SK-N-MC (cell line): ENCODE results near the gene GFER.
"Not testable (repeated sequence)": the region's sequence is repeated elsewhere in the genome, so short reads cannot be mapped to it uniquely, and the experiment has no call there.

Experiments
- DNase-seq: peaks from one replicate; pipeline ENCODE4 v3.0.0-alpha.2; 2011; ENCODE audit warnings: low read depth, low spot score
- H3K27ac ChIP-seq: fragments of 200-600 bp; sonication (generic); 2 replicates; pipeline ENCODE4 v1.5.1; 2016; ENCODE audit warnings: mixed run types
- H3K36me3 ChIP-seq: fragments of 200-600 bp; sonication (generic); 2 replicates; pipeline ENCODE4 v1.6.1; 2017; ENCODE audit warnings: antibody characterized with exemption, low read length, mixed read lengths; ENCODE audit not compliant: insufficient read depth
- H3K4me3 ChIP-seq: fragments of 200-600 bp; sonication (generic); 2 replicates; pipeline ENCODE4 v1.5.1; 2016
- H3K9ac ChIP-seq: fragments of 200-600 bp; sonication (generic); 2 replicates; pipeline ENCODE4 v1.8.0; 2017; ENCODE audit warnings: mixed run types, mixed read lengths; ENCODE audit not compliant: insufficient read length
- H3K9me3 ChIP-seq: fragments of 200-600 bp; sonication (generic); 2 replicates; pipeline ENCODE4 v1.6.1; 2017; ENCODE audit warnings: low read depth, mild to moderate bottlenecking, antibody characterized with exemption, low read length, moderate library complexity, mixed read lengths
- EZH2 ChIP-seq: fragments of 200-600 bp; sonication (generic); IDR thresholded peaks from one replicate; pipeline ENCODE4 v1.6.1; 2017; ENCODE audit warnings: antibody characterized with exemption
- FOXP2 ChIP-seq: optimal IDR thresholded peaks from 2 replicates; pipeline ENCODE3; 2011; ENCODE audit warnings: mild to moderate bottlenecking, moderate library complexity; ENCODE audit not compliant: insufficient read depth; ENCODE audit errors: extremely low read length, control extremely low read depth
- POLR2AphosphoS5 ChIP-seq: IDR thresholded peaks from 2 replicates; pipeline ENCODE4 v1.6.1; 2012; ENCODE audit warnings: mild to moderate bottlenecking, low read depth, low read length, borderline replicate concordance

The GFER gene

DNA sequence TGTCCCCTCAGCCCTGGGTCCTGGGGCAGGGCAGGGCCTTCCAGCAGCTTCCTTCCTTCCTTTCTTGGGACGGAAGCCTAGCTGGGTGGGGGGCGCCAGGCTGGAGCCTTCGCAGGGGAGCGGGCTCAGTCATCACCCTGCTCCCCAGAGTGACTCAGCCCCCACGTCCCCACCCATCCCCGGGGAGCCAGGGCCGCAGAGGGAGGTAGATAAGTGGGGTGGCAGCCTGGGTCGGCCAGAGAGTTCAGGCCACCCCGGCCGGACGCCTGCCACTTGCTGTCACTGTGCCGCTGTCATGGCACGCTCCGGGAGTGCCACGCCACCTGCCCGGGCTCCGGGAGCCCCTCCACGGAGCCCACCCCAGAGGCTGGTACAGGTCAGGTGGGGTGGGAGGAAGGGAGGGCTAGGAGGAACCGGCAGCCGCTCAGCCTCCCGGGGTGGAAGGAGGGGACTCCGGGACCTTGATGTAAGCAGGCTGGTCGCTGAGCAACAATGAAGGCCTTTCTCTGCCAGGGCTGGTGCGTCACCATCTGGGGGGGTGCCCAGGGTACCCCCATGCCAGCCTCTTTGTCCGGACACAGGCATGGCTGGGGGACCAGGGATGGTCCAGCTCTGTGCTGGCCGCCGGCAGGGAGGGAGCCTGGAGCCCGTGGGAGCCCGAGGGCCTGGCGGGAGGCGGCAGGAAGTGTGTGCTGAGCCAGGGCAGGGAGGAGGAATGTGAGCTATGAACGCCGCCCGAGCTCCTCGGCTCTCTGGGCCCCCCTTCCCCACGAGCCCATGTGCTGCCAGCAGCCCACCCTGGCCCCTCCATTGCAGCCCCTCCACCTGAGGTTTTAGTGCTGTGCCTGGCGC lies 49.3 kb downstream of the GFER start:
- H3K4me3 ChIP-seq = no peak overlapping the region
- H3K9ac ChIP-seq = peak overlapping the region; percentile 59
- DNase-seq = no peak
- peak overlapping the region; percentile 80 for H3K27ac ChIP-seq
- no peaks in the 10 kb centered on the region for H3K9me3 ChIP-seq
- peaks cover 3% of the 10 kb centered on the region; the same call in 1 of the 2 replicates for H3K36me3 ChIP-seq
- TF ChIP-seq POLR2AphosphoS5 = no peak
- TF ChIP-seq FOXP2 = no peak
- TF ChIP-seq EZH2 = no peak

DNA sequence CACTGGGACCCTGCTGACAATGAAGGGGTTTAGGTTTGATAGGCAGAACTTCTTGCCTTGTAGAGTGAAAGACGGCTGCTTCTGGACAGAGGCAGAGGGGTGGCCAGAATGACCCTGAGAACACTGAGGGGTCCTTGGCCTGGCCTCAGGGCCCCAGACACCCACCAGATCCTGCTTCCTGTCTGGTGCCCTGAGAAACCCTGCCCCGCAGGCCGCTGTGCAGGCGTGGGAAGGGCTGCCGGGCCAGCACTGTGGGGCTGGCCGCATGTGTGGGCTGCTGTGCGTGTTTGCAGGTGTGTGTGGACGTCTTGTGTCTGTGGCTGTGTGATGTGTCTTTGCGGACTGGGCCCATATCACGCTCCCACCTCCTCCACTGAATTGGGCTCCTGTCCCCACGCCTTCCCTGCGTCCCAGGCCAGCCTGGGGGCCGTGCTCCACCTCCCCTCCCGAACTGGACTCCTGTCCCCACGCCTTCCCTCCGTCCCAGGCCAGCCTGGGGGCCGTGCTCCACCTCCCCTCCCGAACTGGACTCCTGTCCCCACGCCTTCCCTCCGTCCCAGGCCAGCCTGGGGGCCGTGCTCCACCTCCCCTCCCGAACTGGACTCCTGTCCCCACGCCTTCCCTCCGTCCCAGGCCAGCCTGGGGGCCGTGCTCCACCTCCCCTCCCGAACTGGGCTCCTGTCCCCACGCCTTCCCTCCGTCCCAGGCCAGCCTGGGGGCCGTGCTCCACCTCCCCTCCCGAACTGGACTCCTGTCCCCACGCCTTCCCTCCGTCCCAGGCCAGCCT lies 50.1 kb downstream of the GFER start:
- H3K4me3 ChIP-seq, H3K9me3 ChIP-seq, DNase-seq, H3K36me3 ChIP-seq: not testable (repeated sequence)
- Histone ChIP-seq H3K27ac (peak overlapping the region; percentile 80), H3K9ac (peak overlapping the region; percentile 59)

DNA sequence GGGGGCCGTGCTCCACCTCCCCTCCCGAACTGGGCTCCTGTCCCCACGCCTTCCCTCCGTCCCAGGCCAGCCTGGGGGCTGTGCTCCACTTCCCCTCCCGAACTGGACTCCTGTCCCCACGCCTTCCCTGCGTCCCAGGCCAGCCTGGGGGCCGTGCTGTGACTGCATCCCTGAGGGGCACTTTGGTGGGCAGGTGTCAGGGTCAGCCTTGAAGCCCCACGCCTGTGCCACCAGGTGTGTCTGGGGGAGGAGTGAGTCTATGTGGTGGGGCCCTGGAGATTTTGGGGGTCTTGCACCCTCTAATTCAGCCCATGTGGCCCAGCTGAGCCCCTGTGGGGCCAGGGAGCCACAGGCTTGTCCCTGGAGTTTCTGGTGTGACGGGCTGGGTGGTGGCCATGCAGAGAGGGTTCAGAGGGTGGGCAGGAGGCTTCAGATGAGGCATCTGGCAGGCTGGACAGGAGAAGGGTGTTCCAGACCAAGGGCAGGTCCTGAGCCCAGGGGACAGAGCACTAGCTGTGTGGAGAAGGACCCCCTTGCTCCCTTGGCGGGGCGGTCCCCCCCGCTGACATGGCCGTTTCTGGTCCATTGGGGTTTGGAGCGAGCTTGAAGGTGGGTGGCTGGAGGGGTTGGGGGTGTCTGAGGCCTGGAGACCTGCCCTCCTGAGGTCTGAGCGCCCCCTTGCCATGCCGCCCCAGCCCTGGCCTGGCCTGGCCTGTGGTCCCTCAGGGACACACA lies 50.9 kb downstream of the GFER start:
- Histone ChIP-seq H3K9me3 (no peaks in the 10 kb centered on the region), H3K36me3 (peaks cover 3% of the 10 kb centered on the region; the same call in 1 of the 2 replicates), H3K4me3 (no peak overlapping the region), H3K27ac (peak overlapping the region; percentile 99), H3K9ac (no peak overlapping the region)
- TF ChIP-seq FOXP2 = no peak
- no peak for DNase-seq

DNA sequence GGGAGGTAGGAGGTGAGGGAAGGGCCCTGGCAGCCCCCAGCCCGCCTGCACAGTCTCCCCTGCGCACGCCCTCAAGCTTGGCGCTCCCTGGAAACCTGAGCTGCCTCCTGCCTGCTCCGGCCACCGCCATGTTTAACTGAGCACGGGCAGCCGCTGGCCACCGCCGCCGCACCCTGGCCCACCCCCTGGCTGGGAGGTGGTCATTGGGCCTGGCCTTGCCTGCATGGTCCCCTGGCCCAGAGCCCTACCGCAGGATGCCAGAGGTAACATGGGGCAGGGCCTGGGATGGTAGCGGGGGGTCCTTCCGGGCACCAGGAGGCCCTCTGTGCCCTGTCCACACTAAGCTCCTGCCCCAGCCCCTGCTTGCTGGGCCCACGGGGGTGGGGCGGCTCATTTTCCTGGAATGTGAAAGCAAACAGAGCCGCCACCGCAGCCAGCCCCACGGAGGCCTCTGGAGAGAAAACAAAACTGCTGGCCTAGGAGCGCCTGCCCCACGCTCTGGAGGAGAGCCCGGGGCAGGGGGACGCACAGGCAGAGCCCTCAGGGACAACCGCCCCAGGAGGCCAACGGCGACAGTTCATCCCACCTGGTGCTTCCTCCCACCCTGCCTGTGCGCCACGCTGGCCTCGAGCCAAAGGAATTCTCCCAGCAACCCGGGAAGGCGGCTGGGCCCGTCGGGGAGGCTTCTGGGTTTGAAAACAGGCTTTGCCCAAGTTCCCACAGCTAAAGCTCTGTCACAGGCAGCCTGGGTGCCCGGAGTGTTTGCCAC lies 51.6 kb downstream of the GFER start:
- peak overlapping the region; percentile 64 for H3K9ac ChIP-seq
- peak overlapping the region; percentile 47 for H3K4me3 ChIP-seq
- no peak for DNase-seq

DNA sequence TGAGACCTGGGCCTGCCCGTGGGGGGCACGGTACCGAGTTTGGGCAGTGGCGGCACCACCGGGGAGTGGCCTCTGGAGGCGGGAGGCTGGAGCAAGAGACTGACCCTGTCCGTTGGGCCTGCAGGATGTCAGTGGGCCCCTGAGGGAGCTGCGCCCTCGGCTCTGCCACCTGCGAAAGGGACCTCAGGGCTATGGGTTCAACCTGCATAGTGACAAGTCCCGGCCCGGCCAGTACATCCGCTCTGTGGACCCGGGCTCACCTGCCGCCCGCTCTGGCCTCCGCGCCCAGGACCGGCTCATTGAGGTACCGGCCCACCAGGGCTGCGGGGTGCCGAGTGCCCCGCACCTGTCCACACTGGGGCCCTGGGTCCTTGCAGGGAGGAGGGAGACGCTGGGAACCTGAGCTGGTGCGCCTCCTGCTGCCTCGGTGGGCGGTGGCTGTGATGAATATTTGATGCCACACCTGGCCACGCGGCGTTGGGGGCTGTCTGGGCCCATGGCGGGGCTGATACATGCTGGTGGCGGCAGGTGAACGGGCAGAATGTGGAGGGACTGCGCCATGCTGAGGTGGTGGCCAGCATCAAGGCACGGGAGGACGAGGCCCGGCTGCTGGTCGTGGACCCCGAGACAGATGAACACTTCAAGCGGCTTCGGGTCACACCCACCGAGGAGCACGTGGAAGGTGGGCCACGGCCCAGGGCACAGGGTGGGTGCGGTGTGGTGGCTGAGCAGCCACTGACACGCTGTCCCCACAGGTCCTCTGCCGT lies 52.4 kb downstream of the GFER start:
- H3K36me3 ChIP-seq = peaks cover 3% of the 10 kb centered on the region; the same call in 1 of the 2 replicates
- no peak for TF ChIP-seq POLR2AphosphoS5
- TF ChIP-seq EZH2 = no peak
- TF ChIP-seq FOXP2 = no peak
- H3K9ac ChIP-seq = peak overlapping the region; percentile 64
- H3K27ac ChIP-seq = peak overlapping the region; percentile 99
- DNase-seq = no peak
- no peaks in the 10 kb centered on the region for H3K9me3 ChIP-seq
- H3K4me3 ChIP-seq = peak overlapping the region; percentile 47

More for the DNA sequence above, 51.6 kb downstream of the GFER start:
- Histone ChIP-seq H3K27ac (peak overlapping the region; percentile 99), H3K9me3 (no peaks in the 10 kb centered on the region), H3K36me3 (peaks cover 3% of the 10 kb centered on the region; the same call in 1 of the 2 replicates)
- TF ChIP-seq FOXP2 (no peak), EZH2 (no peak), POLR2AphosphoS5 (no peak)

DNA sequence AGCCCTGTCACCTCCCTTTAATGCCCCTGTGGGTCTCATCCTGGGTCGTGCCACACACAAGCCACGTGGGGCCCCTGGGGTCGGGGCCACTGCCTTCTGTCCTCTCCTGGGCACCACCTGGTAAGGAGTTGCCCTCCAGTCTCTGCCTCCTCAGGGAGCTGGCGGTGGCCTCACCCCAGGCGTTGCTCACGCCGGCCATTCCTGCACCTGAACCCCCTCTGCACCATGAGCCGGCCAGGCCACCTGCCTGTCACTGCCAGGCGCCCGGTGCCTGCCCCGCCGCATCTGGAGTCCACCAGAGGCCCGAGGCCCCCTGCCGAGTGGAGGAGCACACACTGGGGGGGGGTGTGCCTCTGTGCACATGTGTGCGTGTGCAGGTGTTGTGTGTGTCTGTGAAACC lies 53.1 kb downstream of the GFER start:
- peak overlapping the region; percentile 71; the same call in 1 of the 2 replicates for H3K4me3 ChIP-seq
- no peaks in the 10 kb centered on the region for H3K9me3 ChIP-seq
- H3K27ac ChIP-seq = peak overlapping the region; percentile 99
- peak overlapping the region; percentile 89 for H3K9ac ChIP-seq
- no peak for TF ChIP-seq POLR2AphosphoS5
- TF ChIP-seq EZH2 = no peak
- TF ChIP-seq FOXP2 = no peak
- DNase-seq = no peak
- peaks cover 3% of the 10 kb centered on the region; the same call in 1 of the 2 replicates for H3K36me3 ChIP-seq
